Testis (tissue), 3 donors: Measurements from ENCODE around the gene FOXK2. TPM values are rescaled to one million over a fixed set of nuclear protein-coding genes. Genes with fewer than 3 reads are reported as not detected.
A peak's percentile ranks its signal among the peaks of the same experiment; 100 is the strongest.
"Not testable (repeated sequence)": the region's sequence is repeated elsewhere in the genome, so short reads cannot be mapped to it uniquely, and the experiment has no call there.

ENCODE experiments used
- DNase-seq: peaks from one replicate; pipeline ENCODE4 v3.0.0-alpha.2; 2019
- H3K27ac ChIP-seq, 2 donors: fragments of 200-600 bp; sonication (generic); one replicate each; pipeline ENCODE4 v1.5.1; 2019
- H3K27me3 ChIP-seq: fragments of 200-600 bp; sonication (generic); one replicate; pipeline ENCODE4 v1.5.1; 2019
- H3K36me3 ChIP-seq: fragments of 200-600 bp; sonication (generic); one replicate; pipeline ENCODE4 v1.5.1; 2017; ENCODE audit warnings: low read depth; ENCODE audit errors: missing control alignments
- H3K4me1 ChIP-seq: fragments of 200-600 bp; sonication (generic); one replicate; pipeline ENCODE4 v1.5.1; 2019
- H3K4me3 ChIP-seq, 2 donors: fragments of 200-600 bp; sonication (generic); one replicate each; pipeline ENCODE4 v1.5.1; 2017 to 2019
- H3K9me3 ChIP-seq: fragments of 200-600 bp; sonication (generic); one replicate; pipeline ENCODE4 v1.5.1; 2017
- POLR2A ChIP-seq: fragments of 450-650 bp; IDR thresholded peaks from one replicate; pipeline ENCODE4 v1.6.1; 2017; ENCODE audit warnings: antibody characterized with exemption, mild to moderate bottlenecking, moderate library complexity
- WGBS, 2 donors: methylation state at CpG; one replicate each; pipeline ENCODE4 v1.1.5; 2018; 5-methylcytosine and 5-hydroxymethylcytosine counted together
- intact Hi-C: fragments of 100-400 bp; cut with DNase I; formaldehyde crosslinking; loops from one replicate; pipeline ENCODE4 v1.15.1; 2023; ENCODE audit warnings: low total_unique reads
- polyA plus RNA-seq: library from polyadenylated mRNA; stranded (reverse); fragments of 350-450 nt; fragmentation: Illumina TruSeq; extraction: RNeasy Lipid Tissue Mini Kit (QIAGEN cat#74804); gene quantifications from one replicate; pipeline ENCODE4 v1.2.3, GENCODE V29; 2014; ENCODE audit warnings: low read depth, low replicate concordance; ENCODE audit not compliant: insufficient read depth
- total RNA-seq, 2 donors: library from RNA; depleted of rRNA; stranded (reverse); fragments of >200 nt; gene quantifications; one replicate each; pipeline ENCODE4 v1.2.3, GENCODE V29; 2016
- TF ChIP-seq, protein P1 (sequence below), 3 experiments: fragments of 450-650 bp in 2 of 3; fragments of 200-600 bp in 1 of 3; sonication (generic) in 1 of 3; IDR thresholded peaks; one replicate each; pipeline ENCODE4 v1.5.1; 2016 to 2019; ENCODE audit warnings: antibody characterized with exemption in 3 of 3, mild to moderate bottlenecking in 2 of 3, moderate library complexity in 1 of 3

The FOXK2 gene
- total and polyA plus RNA-seq, 3 donors from 2014 or later, result 85.8 to 95.1 (median 94.3) TPM

DNA sequence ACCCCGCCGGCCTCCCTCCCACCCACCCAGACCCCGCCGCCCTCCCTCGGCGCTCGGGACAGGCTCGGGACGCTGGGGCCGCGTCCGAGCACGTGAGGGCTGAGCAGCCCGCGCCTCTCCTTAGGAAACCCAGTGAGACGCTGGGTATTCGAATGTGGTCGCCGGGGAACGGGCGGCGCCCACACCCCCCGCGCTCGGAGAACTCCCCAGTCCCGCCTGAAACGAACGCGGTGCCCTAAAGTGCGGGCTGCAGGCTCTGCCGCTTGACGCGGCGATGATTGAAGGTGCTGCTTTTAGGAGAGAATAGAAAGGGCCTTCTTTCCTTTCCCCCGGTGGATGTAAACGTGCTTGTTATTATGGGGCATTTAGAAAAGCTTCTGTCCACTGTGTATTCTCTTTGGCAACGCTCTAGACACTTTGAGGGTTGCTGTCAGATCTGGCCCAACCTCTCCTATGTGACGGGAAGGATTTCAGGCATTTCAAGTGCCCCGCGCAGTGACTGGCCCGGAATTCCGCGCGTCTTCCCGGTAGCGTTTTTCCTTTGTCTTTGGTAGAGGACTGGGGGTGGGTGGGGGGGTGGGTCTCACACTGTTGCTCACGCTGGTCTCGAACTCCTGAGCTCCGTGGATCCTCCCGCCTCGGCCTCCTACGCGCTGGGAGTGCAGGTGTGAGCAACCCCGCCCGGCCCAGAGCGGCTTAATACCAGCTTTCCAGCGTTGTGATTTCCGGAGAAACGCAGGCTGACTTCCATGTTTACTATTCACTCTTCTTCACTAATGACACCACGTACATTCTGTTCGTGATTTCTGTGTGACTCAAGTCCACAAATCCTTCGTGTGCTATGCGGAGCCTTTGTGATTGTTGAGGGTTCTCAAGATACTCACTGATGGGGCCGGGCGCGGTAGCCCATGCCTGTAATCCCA, 21.8 kb upstream of the FOXK2 start:
- TF ChIP-seq, protein P1, sequence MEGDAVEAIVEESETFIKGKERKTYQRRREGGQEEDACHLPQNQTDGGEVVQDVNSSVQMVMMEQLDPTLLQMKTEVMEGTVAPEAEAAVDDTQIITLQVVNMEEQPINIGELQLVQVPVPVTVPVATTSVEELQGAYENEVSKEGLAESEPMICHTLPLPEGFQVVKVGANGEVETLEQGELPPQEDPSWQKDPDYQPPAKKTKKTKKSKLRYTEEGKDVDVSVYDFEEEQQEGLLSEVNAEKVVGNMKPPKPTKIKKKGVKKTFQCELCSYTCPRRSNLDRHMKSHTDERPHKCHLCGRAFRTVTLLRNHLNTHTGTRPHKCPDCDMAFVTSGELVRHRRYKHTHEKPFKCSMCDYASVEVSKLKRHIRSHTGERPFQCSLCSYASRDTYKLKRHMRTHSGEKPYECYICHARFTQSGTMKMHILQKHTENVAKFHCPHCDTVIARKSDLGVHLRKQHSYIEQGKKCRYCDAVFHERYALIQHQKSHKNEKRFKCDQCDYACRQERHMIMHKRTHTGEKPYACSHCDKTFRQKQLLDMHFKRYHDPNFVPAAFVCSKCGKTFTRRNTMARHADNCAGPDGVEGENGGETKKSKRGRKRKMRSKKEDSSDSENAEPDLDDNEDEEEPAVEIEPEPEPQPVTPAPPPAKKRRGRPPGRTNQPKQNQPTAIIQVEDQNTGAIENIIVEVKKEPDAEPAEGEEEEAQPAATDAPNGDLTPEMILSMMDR (IDR thresholded peaks at IDR 0.05), result no peak
- no peak for TF ChIP-seq POLR2A
- Histone ChIP-seq H3K9me3 (no peaks in the 10 kb centered on the region), H3K27ac (peak overlapping the region; percentile 86 to 87), H3K27me3 (no peaks in the 10 kb centered on the region), H3K4me1 (peaks cover 3% of the 10 kb centered on the region), H3K36me3 (no peaks in the 10 kb centered on the region), H3K4me3 (peak overlapping the region; percentile 57 to 74)
- 6 to 19% methylated on average over 18 to 59 of the region's 66 CpGs for WGBS, 2 donors
- peak; percentile 61 for DNase-seq
- intact Hi-C loops, result no loop called here

DNA sequence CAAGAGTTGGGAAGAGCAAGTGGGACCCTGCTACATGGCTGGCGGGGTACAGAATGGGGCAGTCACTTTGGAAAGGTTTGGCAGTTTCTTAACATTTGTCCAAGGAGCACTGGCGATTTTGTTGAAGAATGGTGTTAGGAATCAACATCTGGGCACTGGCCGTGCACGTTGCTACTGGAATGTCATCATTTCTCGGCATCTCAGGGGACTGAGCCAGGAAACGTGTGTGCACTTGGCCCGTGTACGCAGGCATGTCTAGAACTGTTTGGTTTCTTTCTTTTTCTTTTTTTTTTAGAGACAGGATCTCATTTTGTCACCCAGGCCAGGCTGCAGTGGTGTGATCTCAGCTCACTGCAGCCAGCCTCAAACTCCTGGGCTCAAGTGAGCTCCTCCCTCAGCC, 17.3 kb upstream of the FOXK2 start:
- intact Hi-C loops, result no loop called here
- 54 to 77% methylated on average over 8 of the region's 8 CpGs for whole genome bisulfite sequencing, 2 donors
- Histone ChIP-seq H3K4me1 (no peaks in the 10 kb centered on the region), H3K27ac (no peak overlapping the region), H3K27me3 (no peaks in the 10 kb centered on the region), H3K4me3 (no peak overlapping the region), H3K36me3 (no peaks in the 10 kb centered on the region), H3K9me3 (no peaks in the 10 kb centered on the region)
- TF ChIP-seq, protein P1 (IDR thresholded peaks at IDR 0.05), result no peak
- TF ChIP-seq POLR2A, result no peak
- DNase-seq, result no peak

GRCh38 chr17:82503094-82503727, 16.3 kb upstream of the FOXK2 start:
- H3K4me1 ChIP-seq, result no peaks in the 10 kb centered on the region
- no peak for DNase-seq
- WGBS, 2 donors, result 81 to 93% methylated on average over 12 of the region's 12 CpGs
- no peaks in the 10 kb centered on the region for H3K27me3 ChIP-seq
- intact Hi-C loops, result no loop called here
- no peaks in the 10 kb centered on the region for H3K9me3 ChIP-seq
- no peak for TF ChIP-seq POLR2A
- TF ChIP-seq, protein P1 (IDR thresholded peaks at IDR 0.05), result no peak
- H3K36me3 ChIP-seq, result no peaks in the 10 kb centered on the region
- H3K27ac ChIP-seq, result no peak overlapping the region
- H3K4me3 ChIP-seq, result no peak overlapping the region

GRCh38 chr17:82503728-82504308, 15.7 kb upstream of the FOXK2 start:
- Histone ChIP-seq H3K4me1 (no peaks in the 10 kb centered on the region), H3K27ac (no peak overlapping the region), H3K36me3 (no peaks in the 10 kb centered on the region), H3K9me3 (no peaks in the 10 kb centered on the region), H3K27me3 (no peaks in the 10 kb centered on the region), H3K4me3 (no peak overlapping the region)
- TF ChIP-seq POLR2A, result no peak
- 72 to 93% methylated on average over 3 to 21 of the region's 21 CpGs for WGBS, 2 donors
- no peak for DNase-seq
- intact Hi-C loops, result no loop called here

- no peak overlapping the region for H3K4me3 ChIP-seq
- H3K9me3 ChIP-seq, result no peaks in the 10 kb centered on the region
- H3K27ac ChIP-seq, result no peak overlapping the region
- no peak for DNase-seq
- TF ChIP-seq, protein P1 (IDR thresholded peaks at IDR 0.05), result no peak
- TF ChIP-seq POLR2A, result no peak
- H3K4me1 ChIP-seq, result no peaks in the 10 kb centered on the region
- intact Hi-C loops, result no loop called here
- WGBS, 2 donors, result 76 to 90% methylated on average over 6 of the region's 6 CpGs
- H3K27me3 ChIP-seq, result no peaks in the 10 kb centered on the region
- H3K36me3 ChIP-seq, result no peaks in the 10 kb centered on the region
Measured at GRCh38 chr17:82505296-82505695, 14.2 kb upstream of the FOXK2 start.

GRCh38 chr17:82506402-82506801, 13.1 kb upstream of the FOXK2 start:
- intact Hi-C loops, H3K9me3 ChIP-seq, DNase-seq, H3K4me1 ChIP-seq, H3K4me3 ChIP-seq, H3K27me3 ChIP-seq, H3K36me3 ChIP-seq, H3K27ac ChIP-seq: not testable (repeated sequence)
- 81 to 82% methylated on average over 7 of the region's 7 CpGs for WGBS, 2 donors
